Neural cell (in vitro differentiated cells): ENCODE measurements around the gene ZDHHC16. TPM values are rescaled to one million over a fixed set of nuclear protein-coding genes. Genes with fewer than 3 reads are reported as not detected.

Source experiments
- H2AFZ ChIP-seq: fragments of 200-600, 300-800 bp; sonication (generic), shearing (Covaris generic); 2 replicates; pipeline ENCODE4 v1.6.0; 2014; ENCODE audit warnings: low read depth, mild to moderate bottlenecking, antibody characterized with exemption, low read length, moderate library complexity
- H3F3A ChIP-seq: fragments of 200-600 bp; shearing (Covaris generic); 2 replicates; pipeline ENCODE4 v1.6.1; 2016; ENCODE audit warnings: mild to moderate bottlenecking, moderate library complexity, mixed read lengths, antibody characterized with exemption, low read length; ENCODE audit not compliant: insufficient read depth, poor library complexity, severe bottlenecking
- H3K27ac ChIP-seq: fragments of 200-600, 300-800 bp; sonication (generic), shearing (Covaris generic); 2 replicates; pipeline ENCODE4 v1.5.1; 2014; ENCODE audit warnings: mild to moderate bottlenecking, low read length, moderate library complexity
- H3K27me3 ChIP-seq: fragments of 300-800, 200-600 bp; sonication (generic), shearing (Covaris generic); 2 replicates; pipeline ENCODE4 v1.6.0; 2014; ENCODE audit warnings: mild to moderate bottlenecking, low read depth, low read length, moderate library complexity; ENCODE audit not compliant: insufficient read depth
- H3K36me3 ChIP-seq: fragments of 300-800, 200-600 bp; sonication (generic), shearing (Covaris generic); 2 replicates; pipeline ENCODE4 v1.5.1; 2014; ENCODE audit warnings: mild to moderate bottlenecking, antibody characterized with exemption, low read length, moderate library complexity; ENCODE audit not compliant: insufficient read depth
- H3K4me2 ChIP-seq: fragments of 300-800, 200-600 bp; sonication (generic), shearing (Covaris generic); 2 replicates; pipeline ENCODE4 v1.6.0; 2014; ENCODE audit warnings: mild to moderate bottlenecking, low read length
- H3K4me3 ChIP-seq: fragments of 300-800, 200-600 bp; sonication (generic), shearing (Covaris generic); 2 replicates; pipeline ENCODE4 v1.5.1; 2014; ENCODE audit warnings: mild to moderate bottlenecking, low read length, moderate library complexity
- H3K79me2 ChIP-seq: fragments of 200-600 bp; shearing (Covaris generic); replicated peaks from 2 replicates; pipeline ENCODE4 v1.6.0; 2014; ENCODE audit warnings: mild to moderate bottlenecking, low read length, moderate library complexity; ENCODE audit not compliant: insufficient read depth
- H3K9ac ChIP-seq: fragments of 300-800, 200-600 bp; sonication (generic), shearing (Covaris generic); 2 replicates; pipeline ENCODE4 v1.6.1; 2016; ENCODE audit warnings: mild to moderate bottlenecking, low read length, mixed read lengths
- H3K9me2 ChIP-seq: fragments of 200-600 bp; shearing (Covaris generic); 2 replicates; pipeline ENCODE4 v1.6.1; 2016; ENCODE audit warnings: mild to moderate bottlenecking, low read length, mixed read lengths; ENCODE audit not compliant: insufficient read depth
- H3K9me3 ChIP-seq: fragments of 200-600, 300-800 bp; sonication (generic), shearing (Covaris generic); 2 replicates; pipeline ENCODE4 v1.6.1; 2016; ENCODE audit warnings: mild to moderate bottlenecking, mixed run types, low read length, moderate library complexity, mixed read lengths
- H4K20me1 ChIP-seq: fragments of 200-600 bp; shearing (Covaris generic); 2 replicates; pipeline ENCODE4 v1.6.1; 2016; ENCODE audit warnings: mild to moderate bottlenecking, mixed run types; ENCODE audit not compliant: insufficient read depth
- CTCF ChIP-seq: fragments of 450-650 bp; IDR thresholded peaks from 2 replicates; pipeline ENCODE4 v1.5.1; 2014; ENCODE audit warnings: antibody characterized with exemption, mild to moderate bottlenecking, moderate library complexity; ENCODE audit not compliant: poor library complexity, severe bottlenecking
- EP300 ChIP-seq: fragments of 450-650 bp; conservative IDR thresholded peaks from 2 replicates; pipeline ENCODE4 v1.6.1; 2014; ENCODE audit warnings: antibody characterized with exemption, mild to moderate bottlenecking, moderate library complexity; ENCODE audit not compliant: poor library complexity, severe bottlenecking
- EZH2 ChIP-seq: fragments of 200-600, 300-800 bp; shearing (Covaris generic), sonication (generic); IDR thresholded peaks from 2 replicates; pipeline ENCODE4 v1.6.1; 2014; ENCODE audit warnings: antibody characterized with exemption, low read length, borderline replicate concordance, mild to moderate bottlenecking; ENCODE audit not compliant: insufficient read depth, poor library complexity, severe bottlenecking
- MXI1 ChIP-seq: fragments of 450-650 bp; conservative IDR thresholded peaks from 2 replicates; pipeline ENCODE4 v1.6.1; 2014; ENCODE audit warnings: antibody characterized with exemption, mild to moderate bottlenecking; ENCODE audit not compliant: poor library complexity, severe bottlenecking
- POLR2AphosphoS5 ChIP-seq: IDR thresholded peaks from 2 replicates; pipeline ENCODE4 v1.6.1; 2012
- RAD21 ChIP-seq: fragments of 450-650 bp; conservative IDR thresholded peaks from 2 replicates; pipeline ENCODE4 v1.6.1; 2014; ENCODE audit warnings: antibody characterized with exemption, mild to moderate bottlenecking, moderate library complexity
- SMC3 ChIP-seq: fragments of 450-650 bp; conservative IDR thresholded peaks from 2 replicates; pipeline ENCODE4 v1.6.1; 2014; ENCODE audit warnings: antibody characterized with exemption, mild to moderate bottlenecking, moderate library complexity; ENCODE audit not compliant: poor library complexity
- TAF1 ChIP-seq: IDR thresholded peaks from 2 replicates; pipeline ENCODE4 v1.6.1; 2012; ENCODE audit warnings: low read depth
- polyA plus RNA-seq: library from polyadenylated mRNA; depleted of rRNA; stranded (reverse); fragments of >200 nt; gene quantifications from 2 replicates; pipeline ENCODE4 v1.2.3, GENCODE V29; 2014
- TF ChIP-seq, protein P1 (sequence below): IDR thresholded peaks from 2 replicates; pipeline ENCODE4 v1.6.1; 2012; ENCODE audit warnings: borderline replicate concordance

The ZDHHC16 gene
- polyA plus RNA-seq, 1 donor from 2014 or later, result 34.3 TPM

DNA sequence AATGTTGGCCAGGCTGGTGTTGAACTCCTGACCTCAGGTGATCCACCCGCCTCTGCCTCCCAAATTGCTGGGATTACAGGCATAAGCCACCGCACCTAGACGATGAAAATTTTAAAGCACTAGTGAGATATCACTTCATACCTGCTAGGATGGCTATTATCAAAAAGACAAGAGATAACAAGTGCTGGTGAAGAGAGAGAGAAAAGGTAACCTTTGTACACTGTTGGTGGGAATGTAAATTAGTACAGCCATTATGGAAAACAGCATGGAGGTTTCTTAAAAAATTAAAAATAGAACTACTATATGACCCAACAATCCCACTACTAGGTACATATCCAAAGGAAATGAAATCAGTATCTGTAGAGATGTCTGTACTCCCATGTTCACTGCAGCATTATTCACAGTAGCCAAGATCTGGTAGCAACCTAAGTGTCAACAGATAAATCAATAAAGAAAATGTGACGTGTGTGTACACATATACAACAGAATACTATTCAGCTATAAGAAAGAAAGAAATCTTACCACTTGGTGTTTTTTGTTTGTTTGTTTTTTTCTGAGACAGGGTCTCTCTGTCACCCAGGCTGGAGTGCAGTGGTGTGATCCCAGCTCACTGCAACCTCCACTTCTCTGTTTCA is 39.8 kb downstream of the ZDHHC16 start:
- Histone ChIP-seq H3K9me2 (no peaks in the 10 kb centered on the region), H3K27ac (no peak overlapping the region), H3K4me2 (no peak overlapping the region), H4K20me1 (no peaks in the 10 kb centered on the region), H2AFZ (no peak overlapping the region), H3K36me3 (no peaks in the 10 kb centered on the region), H3K79me2 (peaks cover 18% of the 10 kb centered on the region), H3K4me3 (no peak overlapping the region), H3K9me3 (no peaks in the 10 kb centered on the region), H3F3A (no peaks in the 10 kb centered on the region), H3K27me3 (no peaks in the 10 kb centered on the region), H3K9ac (no peak overlapping the region)
- TF ChIP-seq TAF1 (no peak), EZH2 (no peak), RAD21 (no peak), SMC3 (no peak), POLR2AphosphoS5 (no peak), EP300 (no peak), CTCF (no peak), MXI1 (no peak)
- TF ChIP-seq, protein P1, sequence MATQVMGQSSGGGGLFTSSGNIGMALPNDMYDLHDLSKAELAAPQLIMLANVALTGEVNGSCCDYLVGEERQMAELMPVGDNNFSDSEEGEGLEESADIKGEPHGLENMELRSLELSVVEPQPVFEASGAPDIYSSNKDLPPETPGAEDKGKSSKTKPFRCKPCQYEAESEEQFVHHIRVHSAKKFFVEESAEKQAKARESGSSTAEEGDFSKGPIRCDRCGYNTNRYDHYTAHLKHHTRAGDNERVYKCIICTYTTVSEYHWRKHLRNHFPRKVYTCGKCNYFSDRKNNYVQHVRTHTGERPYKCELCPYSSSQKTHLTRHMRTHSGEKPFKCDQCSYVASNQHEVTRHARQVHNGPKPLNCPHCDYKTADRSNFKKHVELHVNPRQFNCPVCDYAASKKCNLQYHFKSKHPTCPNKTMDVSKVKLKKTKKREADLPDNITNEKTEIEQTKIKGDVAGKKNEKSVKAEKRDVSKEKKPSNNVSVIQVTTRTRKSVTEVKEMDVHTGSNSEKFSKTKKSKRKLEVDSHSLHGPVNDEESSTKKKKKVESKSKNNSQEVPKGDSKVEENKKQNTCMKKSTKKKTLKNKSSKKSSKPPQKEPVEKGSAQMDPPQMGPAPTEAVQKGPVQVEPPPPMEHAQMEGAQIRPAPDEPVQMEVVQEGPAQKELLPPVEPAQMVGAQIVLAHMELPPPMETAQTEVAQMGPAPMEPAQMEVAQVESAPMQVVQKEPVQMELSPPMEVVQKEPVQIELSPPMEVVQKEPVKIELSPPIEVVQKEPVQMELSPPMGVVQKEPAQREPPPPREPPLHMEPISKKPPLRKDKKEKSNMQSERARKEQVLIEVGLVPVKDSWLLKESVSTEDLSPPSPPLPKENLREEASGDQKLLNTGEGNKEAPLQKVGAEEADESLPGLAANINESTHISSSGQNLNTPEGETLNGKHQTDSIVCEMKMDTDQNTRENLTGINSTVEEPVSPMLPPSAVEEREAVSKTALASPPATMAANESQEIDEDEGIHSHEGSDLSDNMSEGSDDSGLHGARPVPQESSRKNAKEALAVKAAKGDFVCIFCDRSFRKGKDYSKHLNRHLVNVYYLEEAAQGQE, result no peak

- Histone ChIP-seq H3K27me3 (no peaks in the 10 kb centered on the region), H3K27ac (no peak overlapping the region), H3K9ac (no peak overlapping the region), H3K36me3 (no peaks in the 10 kb centered on the region), H3F3A (no peaks in the 10 kb centered on the region), H4K20me1 (no peaks in the 10 kb centered on the region), H3K9me2 (no peaks in the 10 kb centered on the region), H2AFZ (no peak overlapping the region), H3K9me3 (no peaks in the 10 kb centered on the region), H3K79me2 (peaks cover 41% of the 10 kb centered on the region), H3K4me2 (no peak overlapping the region), H3K4me3 (no peak overlapping the region)
- TF ChIP-seq SMC3 (no peak), EP300 (no peak), POLR2AphosphoS5 (no peak), TAF1 (no peak), RAD21 (no peak), CTCF (no peak)
- TF ChIP-seq, protein P1, result no peak
These were observed 44.6 kb downstream of the ZDHHC16 start for GRCh38 chr10:97490592-97490991.
